Stimulated activated CD4-positive, alpha-beta T cell treated with anti-CD3 and anti-CD28 coated beads, Interleukin-1b, Interleukin-23, amount 100 ng/mL, for 24 hours (primary cell): ENCODE measurements around the gene G6PC3.
A peak's percentile ranks its signal among the peaks of the same experiment; 100 is the strongest.
"Not testable (repeated sequence)": the region's sequence is repeated elsewhere in the genome, so short reads cannot be mapped to it uniquely, and the experiment has no call there.

Source experiments
- DNase-seq, 4 experiments: peaks; one replicate each; pipeline ENCODE4 v3.0.0-alpha.2; 2020; ENCODE audit warnings: low read depth in 4 of 4, low spot score in 1 of 4

G6PC3 gene

DNA sequence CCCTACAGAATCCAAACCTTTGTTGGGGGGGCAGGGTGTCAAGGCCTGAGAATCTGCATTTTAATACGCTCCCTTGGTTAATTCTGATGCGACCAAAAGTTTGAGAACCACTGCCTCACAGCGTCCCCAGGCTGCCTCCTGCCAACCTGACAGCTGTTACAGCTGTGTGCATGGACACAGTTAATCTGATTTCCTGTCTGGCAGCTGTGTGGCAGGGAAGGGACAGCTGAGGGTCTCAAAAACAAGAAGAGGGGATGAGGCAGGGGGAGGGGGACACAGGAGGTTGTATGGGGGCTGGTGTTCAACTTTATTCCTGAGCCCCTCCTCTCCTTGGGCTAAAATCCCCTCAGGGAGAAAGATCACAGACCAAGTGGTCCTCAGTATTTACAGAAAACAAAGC lies 35.4 kb downstream of the G6PC3 start:
- no peak for DNase-seq

DNA sequence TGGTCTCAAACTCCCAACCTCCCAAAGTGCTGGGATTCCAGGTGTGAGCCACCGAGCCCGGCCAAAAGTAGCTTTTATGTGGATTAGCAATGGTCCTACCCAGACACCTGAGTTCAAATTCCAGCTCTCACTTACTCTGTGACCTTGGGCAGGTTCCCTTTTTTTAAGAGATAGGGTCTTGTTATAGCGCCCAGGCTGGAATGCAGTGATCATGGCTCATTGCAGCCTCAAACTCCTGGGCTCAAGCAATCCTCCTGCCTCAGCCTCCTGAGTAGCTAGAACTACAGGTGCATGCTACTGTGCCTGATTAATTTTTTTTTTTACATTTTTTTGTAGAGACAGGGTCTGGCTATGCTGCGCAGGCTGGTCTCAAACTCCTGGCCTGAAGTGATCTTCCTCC lies 36.3 kb downstream of the G6PC3 start:
- no peak for DNase-seq

DNA sequence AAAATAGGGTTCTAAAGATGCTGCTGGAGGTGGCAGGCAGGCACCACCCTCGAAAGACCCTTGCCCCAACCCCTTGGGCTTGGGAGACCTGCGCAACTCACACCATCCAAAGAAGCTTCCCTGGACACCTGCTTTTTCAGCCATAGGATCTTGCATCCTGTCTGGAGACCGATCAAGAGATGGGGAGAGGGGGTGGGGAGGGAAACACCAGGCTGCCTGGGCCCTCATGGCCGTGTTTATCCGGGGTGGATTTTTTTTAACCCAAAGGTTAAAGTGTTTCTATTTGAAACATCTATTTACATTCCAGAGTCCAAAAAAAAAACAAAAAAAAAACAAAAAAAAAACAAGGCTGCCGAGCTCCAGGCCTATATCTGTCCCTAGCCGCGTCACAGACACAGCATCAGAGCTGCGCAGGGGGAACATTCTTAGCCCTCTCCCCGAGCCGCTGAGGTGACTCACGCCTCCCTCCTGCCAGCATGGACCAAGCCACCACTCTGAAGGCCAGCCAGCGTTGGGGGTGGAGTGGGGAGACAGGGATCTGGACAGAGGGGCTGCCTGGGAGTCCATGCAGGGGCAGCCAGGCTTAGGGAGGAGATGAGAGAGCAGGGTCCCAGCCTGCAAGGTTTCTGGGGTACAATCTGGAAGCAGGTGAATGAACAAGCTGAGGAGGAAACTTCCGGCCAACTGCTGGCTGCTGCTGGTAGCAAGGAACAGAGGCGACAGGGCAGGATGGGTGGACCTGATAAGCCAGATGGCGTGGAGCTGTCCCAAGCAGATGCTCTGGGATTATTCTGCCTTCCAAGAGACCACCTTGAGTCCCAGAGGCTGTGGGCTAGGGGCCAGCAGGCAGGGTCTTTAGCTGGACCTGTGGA lies 38.1 kb downstream of the G6PC3 start:
- DNase-seq: no peak

DNA sequence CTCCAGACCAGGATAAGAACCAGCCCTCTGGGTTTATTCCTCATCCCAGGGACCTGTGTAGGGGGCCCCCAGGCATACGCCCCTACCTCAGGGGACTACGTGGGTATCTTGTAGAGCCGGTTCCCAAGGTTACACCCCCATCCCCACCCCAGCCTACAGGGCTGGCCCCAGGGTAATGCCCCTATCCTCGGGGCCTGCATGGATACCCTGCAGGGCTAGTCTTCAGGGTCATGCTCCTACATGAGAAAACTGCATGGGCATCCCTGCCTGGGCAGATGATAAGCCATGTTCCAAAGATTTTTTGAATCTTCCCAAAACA lies 38.7 kb downstream of the G6PC3 start:
- no peak for DNase-seq

DNA sequence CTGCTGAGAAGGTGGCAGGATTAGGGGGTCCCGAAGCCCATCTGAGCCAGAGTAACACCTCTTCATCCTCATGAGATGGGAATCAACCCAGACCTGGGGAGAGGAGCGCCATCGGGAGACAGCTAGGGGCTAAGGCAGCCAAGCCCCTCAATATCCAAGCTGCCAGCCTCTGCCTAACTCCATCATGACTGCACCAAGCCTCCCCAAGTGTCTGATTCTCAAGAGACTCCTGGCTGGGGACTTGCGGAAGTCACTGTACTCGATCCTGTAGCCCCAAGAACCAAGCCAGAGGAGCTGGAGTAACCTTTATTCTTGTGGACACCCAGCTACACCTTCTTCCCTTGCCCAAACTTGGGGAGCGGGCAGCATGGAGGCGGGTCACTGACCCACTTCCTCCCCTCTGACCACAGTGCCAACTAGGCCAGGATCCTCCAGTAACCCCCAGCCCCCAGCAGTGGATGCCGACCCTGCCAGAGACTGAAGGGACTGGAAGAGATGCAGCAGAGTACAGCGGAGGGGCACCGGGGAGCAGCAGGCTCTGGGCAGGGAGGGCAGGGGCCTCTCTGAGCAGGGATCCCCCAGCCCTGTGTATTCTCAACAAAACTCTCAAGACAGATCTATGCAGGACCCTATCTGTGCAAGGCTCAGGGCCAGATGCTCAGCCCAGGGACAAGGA lies 39.6 kb downstream of the G6PC3 start:
- DNase-seq: no peak

DNA sequence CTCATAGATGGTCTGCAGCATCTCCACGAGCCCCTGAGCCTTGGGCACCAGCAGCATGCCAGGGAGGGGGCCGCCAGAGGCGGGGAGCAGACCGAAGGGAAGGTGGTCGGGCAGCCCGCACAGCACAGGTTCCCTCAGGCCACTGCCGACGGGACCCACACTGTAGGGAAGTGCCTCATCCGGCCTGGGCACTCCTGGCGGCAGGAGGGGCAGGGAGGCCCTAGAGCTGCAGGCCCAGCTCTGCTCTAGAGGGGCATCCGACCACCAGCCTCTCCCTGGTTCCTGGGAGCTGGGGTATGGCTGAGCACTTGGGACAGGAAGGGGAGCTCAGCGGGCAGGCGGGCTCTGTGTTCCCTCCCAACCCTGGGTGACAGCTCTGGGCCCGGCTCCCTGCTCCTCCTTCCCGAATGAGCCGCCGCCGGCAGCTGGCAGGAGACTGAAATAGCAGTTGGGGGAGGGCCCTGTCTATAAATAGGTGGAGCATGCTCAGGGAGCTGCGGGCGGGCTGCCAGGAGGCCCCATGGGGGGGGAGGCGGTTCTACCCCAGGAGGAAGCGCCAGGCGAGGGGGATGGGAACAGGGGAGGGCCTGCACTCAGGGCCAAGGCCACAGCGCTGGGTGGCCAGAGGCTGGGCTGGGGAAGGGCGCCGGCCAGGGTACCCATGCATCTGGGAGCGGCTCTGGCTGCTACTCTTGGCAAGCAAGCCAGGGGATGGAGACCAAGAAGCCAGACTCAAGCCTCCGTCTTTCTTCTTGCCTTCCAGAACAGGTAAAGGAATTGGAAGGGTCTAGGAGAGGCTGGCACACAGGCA lies 40.5 kb downstream of the G6PC3 start:
- peak in 2 of 4 experiments; percentile 54 to 58 for DNase-seq

DNA sequence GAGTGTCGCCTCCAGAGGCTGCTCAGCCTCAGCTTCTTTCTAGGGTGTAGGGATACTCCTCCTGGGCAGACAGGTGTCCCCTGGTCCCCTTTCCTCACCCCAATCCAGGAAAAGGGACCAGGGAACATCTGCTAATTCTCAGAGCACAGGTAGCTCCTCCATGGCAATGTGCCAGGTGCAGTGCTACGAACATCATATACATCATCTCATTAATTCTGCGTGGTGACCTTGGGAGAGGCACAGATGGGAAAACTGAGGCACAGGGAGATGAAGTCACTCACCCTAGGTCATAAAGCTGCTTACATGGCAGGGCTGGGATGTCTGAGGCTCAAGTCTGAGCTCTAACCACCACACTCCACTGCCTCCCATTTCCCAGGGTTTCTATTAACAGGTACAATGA lies 41.2 kb downstream of the G6PC3 start:
- DNase-seq: no peak

DNA sequence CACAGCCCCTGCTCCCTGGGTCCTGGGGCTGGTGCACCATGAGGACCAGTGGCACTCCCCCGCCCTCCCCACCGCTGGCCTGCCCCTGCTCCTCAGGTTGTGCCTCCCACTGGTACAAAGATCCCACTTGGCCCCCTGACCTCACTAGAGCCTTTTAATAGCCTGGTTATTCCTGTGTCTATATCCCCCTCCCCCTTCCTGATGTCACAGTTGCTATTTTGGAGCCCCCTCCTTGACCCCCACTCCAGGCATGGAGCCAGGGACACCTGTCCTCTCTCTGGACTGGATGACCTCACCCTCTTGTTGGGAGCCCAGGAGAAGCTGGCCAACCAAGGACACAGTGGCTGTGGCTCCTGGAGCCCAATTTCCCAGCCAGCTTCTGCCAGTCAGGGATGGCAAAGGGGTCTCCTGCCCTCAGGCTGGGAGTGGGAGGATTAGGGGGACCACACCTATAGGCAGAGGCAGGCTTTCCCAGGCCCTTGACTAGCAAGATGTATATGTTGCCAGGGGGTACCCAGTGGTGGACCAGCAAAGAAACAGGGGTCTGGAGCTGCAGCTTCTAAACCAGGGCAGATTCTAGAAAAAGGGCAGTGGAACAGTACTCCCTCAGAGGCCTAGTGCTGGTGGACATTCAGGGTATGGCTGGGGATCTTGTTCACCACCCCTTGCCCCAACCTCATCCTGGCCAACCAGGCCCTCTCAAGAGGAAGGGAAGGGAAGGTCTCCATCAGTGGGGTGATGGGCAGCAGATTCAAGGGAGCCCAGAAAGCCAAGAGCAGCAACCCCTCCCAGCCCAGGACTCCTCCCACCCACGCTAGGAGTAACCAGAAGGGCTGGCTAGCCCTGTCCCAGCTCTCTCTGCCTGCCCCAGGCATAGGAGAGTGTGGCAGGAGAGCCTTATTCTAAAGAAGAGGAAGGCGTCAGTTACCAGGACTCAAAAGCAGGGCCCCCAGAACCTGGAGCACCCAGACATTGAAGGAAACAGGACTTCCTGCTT lies 42.0 kb downstream of the G6PC3 start:
- no peak for DNase-seq

DNA sequence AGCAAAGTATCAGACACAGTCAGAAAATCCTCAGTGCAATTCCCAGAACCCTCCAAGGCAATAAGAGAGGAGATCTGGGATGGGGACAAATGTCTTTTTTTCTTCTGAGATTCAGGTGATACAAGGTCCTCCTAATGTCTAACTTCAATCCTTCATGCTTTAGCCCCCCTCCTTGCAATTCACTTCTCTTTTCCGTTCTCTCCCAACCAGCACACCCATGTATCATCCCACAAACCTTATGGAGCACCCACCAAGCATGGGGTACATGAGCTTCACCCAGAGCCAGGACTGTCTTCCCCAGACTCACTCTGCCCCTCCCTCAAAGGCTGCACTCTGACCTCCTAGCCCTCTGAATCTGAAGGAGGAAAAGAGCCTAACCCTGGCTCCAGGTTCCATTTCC lies 42.8 kb downstream of the G6PC3 start:
- DNase-seq: no peak

DNA sequence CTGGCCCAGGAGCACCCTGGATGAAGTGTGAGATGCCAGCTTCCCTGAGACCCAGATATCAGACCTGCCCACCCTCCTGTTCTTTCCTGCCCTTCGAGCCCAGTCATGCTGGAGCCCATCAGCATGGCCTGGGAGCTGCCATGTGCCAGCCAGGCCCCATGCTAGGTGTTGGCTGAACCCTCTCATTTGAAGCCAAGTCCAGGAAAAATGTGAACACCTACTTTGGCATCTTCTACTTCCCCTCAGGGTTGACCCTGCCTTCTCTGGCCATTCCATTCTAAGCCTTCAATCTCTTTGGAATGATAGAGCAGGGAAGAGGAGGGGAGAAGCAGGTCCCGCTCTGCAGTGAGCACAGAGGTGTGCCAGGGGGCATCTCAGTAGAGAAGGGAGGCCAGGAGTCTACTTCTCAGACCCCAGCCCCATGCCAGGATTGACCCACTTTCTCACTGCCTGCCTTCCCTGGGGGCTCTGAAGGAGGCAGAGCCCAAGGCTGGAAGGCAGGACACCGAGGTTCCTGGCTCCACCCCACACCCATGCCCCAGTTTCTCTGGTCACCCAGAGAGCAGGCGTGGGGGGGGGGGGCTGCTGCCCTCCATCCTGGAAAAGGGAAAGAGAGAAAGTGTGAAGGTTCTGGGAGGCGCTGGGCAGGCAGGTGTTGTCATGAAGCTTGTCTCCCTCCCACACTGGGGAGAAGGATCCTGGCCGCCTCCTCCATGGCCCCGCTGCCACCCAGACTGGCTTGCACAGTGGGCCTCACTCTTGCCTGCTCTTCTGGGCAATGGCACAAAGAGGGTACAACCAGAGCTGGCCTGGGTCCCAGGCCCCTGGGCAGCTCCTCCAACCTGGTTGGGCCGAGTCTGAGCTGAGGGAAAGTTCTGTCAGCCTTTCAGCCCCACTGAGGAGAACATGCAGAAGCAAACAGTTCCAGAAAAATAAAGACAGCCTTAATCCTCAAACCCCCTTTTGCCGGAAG lies 43.6 kb downstream of the G6PC3 start:
- DNase-seq: no peak

DNA sequence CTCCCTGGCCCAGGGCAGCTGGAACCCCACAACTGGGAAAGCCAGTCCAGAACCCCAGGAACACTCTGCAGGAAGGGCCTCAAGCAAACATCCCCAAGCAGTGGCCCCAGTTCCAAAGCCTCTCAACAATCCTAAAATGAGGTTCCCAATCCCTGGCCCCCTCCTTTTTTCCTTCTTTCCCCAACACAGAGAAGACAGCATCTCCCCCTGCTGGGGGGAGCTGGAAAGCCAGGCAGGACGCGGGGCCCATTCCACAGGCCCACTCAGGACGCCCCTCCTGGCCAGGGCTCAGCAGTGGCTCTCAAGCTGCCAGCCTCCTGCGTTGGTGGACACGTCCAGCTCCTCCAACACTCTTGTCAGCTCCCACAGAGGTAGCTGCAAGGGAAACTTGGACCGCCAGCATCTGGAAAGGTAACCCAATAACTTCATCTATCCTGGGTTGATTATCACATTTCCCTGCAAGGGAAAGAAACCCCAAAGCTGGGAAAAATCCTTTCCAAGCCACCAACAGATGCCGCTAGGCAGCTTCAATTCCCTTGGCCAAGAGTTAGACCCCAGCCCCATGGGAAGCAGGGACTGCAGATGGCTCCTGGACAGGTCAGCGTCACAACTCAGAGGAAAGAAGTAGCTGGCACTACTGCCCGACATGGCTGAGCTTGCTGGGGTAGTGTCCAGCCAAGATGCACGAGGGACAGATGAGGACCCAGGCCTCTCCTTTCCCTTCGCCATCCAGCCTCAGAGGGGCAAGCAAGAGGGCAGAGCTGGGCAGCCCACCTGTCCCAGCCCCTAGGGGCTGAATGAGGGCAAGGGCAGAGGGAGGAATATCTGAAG lies 45.3 kb downstream of the G6PC3 start:
- no peak for DNase-seq

DNA sequence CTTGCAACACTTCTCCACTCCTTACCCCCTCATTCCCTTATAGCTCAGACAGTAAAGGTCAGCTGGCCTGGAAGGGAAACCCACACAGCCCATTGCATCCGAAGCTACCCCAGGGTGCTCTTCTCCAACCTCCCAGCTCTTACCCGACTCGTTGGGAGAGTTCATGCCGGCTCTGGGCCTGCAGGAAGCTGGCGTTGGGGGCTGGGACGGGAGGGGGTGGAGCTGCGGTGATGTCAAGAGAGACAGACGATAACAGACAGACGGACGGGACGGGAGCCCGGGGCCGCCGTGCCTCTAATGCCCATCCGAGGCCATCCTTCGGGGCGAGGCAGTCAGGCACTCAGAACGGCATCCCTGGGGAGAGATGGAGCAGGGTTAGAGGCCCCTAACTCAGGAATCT lies 46.8 kb downstream of the G6PC3 start:
- DNase-seq: no peak

DNA sequence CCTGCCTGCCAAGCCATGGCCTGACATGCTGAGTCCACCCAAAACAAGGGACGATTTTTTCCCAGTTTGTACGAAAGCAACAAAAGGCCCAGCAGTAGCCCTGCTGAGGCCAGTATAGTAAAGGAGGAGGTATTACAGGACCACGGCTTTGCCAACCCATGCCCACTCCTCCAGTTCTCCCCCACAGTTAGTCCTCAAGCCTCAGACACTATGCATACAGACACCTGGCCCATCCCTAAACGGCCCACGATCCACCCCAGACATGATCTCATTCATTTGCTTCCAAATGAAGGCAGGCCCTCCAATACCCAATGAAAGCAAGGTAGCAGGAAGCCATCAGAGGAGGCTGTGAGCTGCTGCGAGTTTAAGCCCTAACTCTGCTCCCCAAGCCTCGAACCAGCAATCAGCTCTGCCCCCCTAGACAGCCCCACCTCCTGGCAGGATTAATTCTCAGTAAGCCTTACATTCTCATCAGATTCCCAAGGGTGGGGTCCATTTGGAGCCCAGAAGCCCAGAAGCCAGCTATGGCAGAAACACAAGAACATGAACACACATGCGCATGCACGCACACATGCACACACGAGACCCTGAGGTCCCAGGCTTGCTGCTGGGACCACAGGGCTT lies 48.0 kb downstream of the G6PC3 start:
- no peak for DNase-seq

DNA sequence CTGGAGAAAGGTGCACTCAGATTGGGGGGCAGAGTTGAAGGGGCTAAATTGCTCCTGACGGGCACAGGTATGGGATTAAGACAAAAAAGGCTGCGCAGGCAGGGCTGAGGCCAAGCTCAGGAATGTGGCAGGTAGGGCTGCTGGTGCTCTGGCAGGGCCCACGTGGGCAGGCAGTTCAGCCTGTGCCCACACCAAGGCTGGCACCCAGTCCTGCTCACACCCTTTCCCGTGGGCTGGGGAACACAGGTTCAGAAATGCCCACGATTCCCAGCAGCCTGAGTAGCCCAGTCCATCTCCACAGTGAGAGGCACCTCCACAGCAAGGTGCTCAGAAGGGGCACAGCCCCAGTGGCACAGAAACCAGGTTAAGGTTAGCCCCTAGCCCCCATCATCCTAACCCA lies 48.5 kb downstream of the G6PC3 start:
- no peak for DNase-seq

DNA sequence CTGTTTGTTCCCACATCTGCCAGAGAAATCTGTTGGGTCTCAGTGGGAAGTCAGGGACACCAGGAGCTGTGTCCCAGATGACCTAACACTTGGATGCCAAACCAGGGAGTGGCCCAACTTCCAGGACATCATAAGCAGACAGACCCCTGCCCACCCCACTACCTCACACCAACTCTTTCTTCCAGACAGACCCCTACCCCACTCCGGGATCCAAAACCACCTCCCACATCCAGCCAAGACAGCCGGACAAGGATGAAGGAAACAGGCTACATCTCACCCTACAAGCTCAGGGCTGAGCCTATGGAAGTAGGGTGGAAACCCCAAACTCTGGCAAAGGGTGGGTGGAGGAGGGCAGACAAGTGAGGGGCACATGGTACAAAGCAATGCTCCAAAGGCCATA lies 49.3 kb downstream of the G6PC3 start:
- DNase-seq: no peak

DNA sequence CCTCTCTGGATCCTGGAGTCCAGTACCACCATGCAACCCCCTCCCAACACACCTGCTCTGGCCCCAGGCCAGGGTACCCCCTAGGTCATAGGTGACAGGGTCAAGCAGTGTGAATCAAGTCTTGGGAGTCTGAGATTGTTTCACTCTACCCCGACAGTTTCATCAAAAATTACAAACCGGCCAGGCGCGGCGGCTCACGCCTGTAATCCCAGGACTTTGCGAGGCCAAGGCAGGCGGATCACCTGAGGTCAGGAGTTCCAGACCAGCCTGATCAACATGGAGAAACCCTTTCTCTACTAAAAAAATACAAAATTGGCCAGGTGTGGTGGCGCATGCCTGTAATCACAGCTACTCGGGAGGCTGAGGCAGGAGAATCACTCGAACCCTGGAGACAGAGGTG lies 49.7 kb downstream of the G6PC3 start:
- not testable (repeated sequence) for DNase-seq

DNA sequence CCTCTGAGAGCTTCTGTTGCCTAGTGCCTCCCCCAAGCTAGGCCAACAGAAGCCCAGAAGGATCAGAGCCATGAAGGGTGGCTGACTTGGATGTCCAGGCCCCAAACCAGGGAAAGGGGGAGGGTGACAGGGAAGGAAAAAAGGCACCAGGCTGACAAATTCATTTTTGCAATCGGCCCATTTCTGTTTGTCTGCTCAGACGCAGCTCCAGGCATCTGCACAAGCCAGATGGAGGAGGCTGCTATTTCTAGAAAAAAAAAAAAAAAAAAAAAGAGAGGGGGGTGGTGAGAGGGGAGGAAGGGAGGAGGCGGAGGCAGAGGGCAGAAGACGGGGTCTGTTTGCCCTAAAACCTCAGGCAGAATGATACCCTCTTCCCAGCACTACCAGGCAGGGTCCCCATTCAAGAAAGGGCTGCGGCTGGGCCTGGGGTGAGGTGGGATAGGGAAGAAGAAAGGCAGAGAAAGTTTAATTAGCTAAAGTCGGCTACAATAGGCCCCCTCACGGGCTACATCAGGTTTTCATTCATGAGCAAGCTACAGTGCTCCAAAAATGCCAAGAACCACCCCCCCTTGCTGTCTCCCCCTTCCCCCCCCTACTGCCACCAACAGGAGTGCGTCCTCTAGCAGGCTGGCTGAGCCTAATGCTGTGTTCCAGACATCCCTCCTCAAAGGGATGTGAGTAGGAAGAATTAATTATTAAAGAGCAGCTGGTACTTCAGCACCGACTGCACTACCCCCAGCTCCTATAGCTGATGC lies 50.5 kb downstream of the G6PC3 start:
- DNase-seq: no peak
